Progenitor cell of endocrine pancreas (in vitro differentiated cells): Measurements from ENCODE around the gene DGKG. TPM values are rescaled to one million over a fixed set of nuclear protein-coding genes. Genes with fewer than 3 reads are reported as not detected.
A peak's percentile ranks its signal among the peaks of the same experiment; 100 is the strongest.

Experiments used
- DNase-seq: peaks from one replicate; pipeline ENCODE4 v3.0.0; 2021; ENCODE audit warnings: low spot score; ENCODE audit not compliant: unreplicated experiment
- H3K27ac Mint-ChIP-seq: 2 replicates; pipeline ENCODE4 v1.8.0; 2021; ENCODE audit warnings: mild to moderate bottlenecking, moderate library complexity, mixed read lengths
- H3K27me3 Mint-ChIP-seq: 2 replicates; pipeline ENCODE4 v1.8.0; 2021; ENCODE audit warnings: mixed read lengths
- H3K36me3 Mint-ChIP-seq: 2 replicates; pipeline ENCODE4 v1.8.0; 2022; ENCODE audit warnings: mixed read lengths; ENCODE audit not compliant: insufficient read depth
- H3K4me1 Mint-ChIP-seq: 2 replicates; pipeline ENCODE4 v1.8.0; 2021; ENCODE audit warnings: low read depth, mixed read lengths
- H3K4me3 Mint-ChIP-seq: 2 replicates; pipeline ENCODE4 v1.8.0; 2021; ENCODE audit warnings: low read depth, mild to moderate bottlenecking, moderate library complexity, mixed read lengths
- H3K9me3 Mint-ChIP-seq: 2 replicates; pipeline ENCODE4 v1.8.0; 2021; ENCODE audit warnings: low read depth, mixed read lengths
- CTCF ChIP-seq: fragments of 200-600 bp; sonication (generic); IDR thresholded peaks from one replicate; pipeline ENCODE4 v1.5.0; 2021; ENCODE audit warnings: antibody characterized with exemption, mild to moderate bottlenecking; ENCODE audit not compliant: unreplicated experiment
- total RNA-seq: library from RNA; stranded (reverse); gene quantifications from 2 replicates; pipeline ENCODE4 v1.2.1, GENCODE V29; 2021

DGKG gene
- total RNA-seq, 1 donor from 2014 or later, result 0.17 TPM

GRCh38 chr3:186107215-186108105, 254.6 kb downstream of the DGKG start:
- H3K4me3 Mint-ChIP-seq, result peak overlapping the region; percentile 81
- peak overlapping the region; percentile 98 for H3K27ac Mint-ChIP-seq
- peaks cover 14% of the 10 kb centered on the region for H3K27me3 Mint-ChIP-seq
- peaks cover 54% of the 10 kb centered on the region for H3K4me1 Mint-ChIP-seq
- peaks cover 7% of the 10 kb centered on the region for H3K36me3 Mint-ChIP-seq
- DNase-seq, result peak; percentile 55
- no peaks in the 10 kb centered on the region for H3K9me3 Mint-ChIP-seq
- TF ChIP-seq CTCF, result no peak

- peaks cover 8% of the 10 kb centered on the region for H3K36me3 Mint-ChIP-seq
- peaks cover 39% of the 10 kb centered on the region for H3K4me1 Mint-ChIP-seq
- no peaks in the 10 kb centered on the region for H3K9me3 Mint-ChIP-seq
These were observed 256.5 kb downstream of the DGKG start for GRCh38 chr3:186105543-186105942.

GRCh38 chr3:186102687-186103086, 259.3 kb downstream of the DGKG start:
- Mint-ChIP-seq H3K27ac (no peak overlapping the region), H3K27me3 (no peaks in the 10 kb centered on the region), H3K36me3 (peaks cover 8% of the 10 kb centered on the region), H3K9me3 (no peaks in the 10 kb centered on the region), H3K4me3 (no peak overlapping the region), H3K4me1 (peaks cover 43% of the 10 kb centered on the region)
- TF ChIP-seq CTCF, result no peak
- DNase-seq, result no peak

More at GRCh38 chr3:186105543-186105942, 256.5 kb downstream of the DGKG start:
- no peak overlapping the region for H3K27ac Mint-ChIP-seq
- no peak for TF ChIP-seq CTCF
- peak overlapping the region; percentile 44 for H3K4me3 Mint-ChIP-seq
- peaks cover 1% of the 10 kb centered on the region for H3K27me3 Mint-ChIP-seq
- DNase-seq, result no peak

GRCh38 chr3:186100398-186100797, 261.6 kb downstream of the DGKG start:
- no peak for DNase-seq
- peak overlapping the region; percentile 7 for H3K27ac Mint-ChIP-seq
- TF ChIP-seq CTCF, result no peak
- H3K4me3 Mint-ChIP-seq, result no peak overlapping the region
- H3K27me3 Mint-ChIP-seq, result no peaks in the 10 kb centered on the region
- H3K36me3 Mint-ChIP-seq, result peaks cover 7% of the 10 kb centered on the region
- H3K9me3 Mint-ChIP-seq, result no peaks in the 10 kb centered on the region
- peaks cover 56% of the 10 kb centered on the region for H3K4me1 Mint-ChIP-seq

GRCh38 chr3:186099178-186099577, 262.9 kb downstream of the DGKG start:
- TF ChIP-seq CTCF, result no peak
- no peaks in the 10 kb centered on the region for H3K9me3 Mint-ChIP-seq
- DNase-seq, result no peak

More at GRCh38 chr3:186099178-186099577, 262.9 kb downstream of the DGKG start:
- Mint-ChIP-seq H3K27me3 (no peaks in the 10 kb centered on the region), H3K36me3 (peaks cover 6% of the 10 kb centered on the region), H3K4me3 (peak overlapping the region; percentile 84), H3K27ac (peak overlapping the region; percentile 98), H3K4me1 (peaks cover 60% of the 10 kb centered on the region)
